ENCODE measurements around the gene PARD3B.

Gene PARD3B

GRCh38 chr2:205500951-205501350 lies 955.7 kb downstream of the PARD3B start:
- TF ChIP-seq, protein P1, sequence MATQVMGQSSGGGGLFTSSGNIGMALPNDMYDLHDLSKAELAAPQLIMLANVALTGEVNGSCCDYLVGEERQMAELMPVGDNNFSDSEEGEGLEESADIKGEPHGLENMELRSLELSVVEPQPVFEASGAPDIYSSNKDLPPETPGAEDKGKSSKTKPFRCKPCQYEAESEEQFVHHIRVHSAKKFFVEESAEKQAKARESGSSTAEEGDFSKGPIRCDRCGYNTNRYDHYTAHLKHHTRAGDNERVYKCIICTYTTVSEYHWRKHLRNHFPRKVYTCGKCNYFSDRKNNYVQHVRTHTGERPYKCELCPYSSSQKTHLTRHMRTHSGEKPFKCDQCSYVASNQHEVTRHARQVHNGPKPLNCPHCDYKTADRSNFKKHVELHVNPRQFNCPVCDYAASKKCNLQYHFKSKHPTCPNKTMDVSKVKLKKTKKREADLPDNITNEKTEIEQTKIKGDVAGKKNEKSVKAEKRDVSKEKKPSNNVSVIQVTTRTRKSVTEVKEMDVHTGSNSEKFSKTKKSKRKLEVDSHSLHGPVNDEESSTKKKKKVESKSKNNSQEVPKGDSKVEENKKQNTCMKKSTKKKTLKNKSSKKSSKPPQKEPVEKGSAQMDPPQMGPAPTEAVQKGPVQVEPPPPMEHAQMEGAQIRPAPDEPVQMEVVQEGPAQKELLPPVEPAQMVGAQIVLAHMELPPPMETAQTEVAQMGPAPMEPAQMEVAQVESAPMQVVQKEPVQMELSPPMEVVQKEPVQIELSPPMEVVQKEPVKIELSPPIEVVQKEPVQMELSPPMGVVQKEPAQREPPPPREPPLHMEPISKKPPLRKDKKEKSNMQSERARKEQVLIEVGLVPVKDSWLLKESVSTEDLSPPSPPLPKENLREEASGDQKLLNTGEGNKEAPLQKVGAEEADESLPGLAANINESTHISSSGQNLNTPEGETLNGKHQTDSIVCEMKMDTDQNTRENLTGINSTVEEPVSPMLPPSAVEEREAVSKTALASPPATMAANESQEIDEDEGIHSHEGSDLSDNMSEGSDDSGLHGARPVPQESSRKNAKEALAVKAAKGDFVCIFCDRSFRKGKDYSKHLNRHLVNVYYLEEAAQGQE (IDR thresholded peaks at IDR 0.05; ENCODE audit: insufficient replicate concordance, low read depth) = no peak
- TF ChIP-seq POLR2AphosphoS5 (IDR thresholded peaks at IDR 0.05; ENCODE audit: low read depth) = no peak
- TF ChIP-seq GABPA (IDR thresholded peaks at IDR 0.05; ENCODE audit: low read depth) = no peak
- no peak for TF ChIP-seq CTCF (IDR thresholded peaks at IDR 0.05; ENCODE audit: insufficient read depth, low read length)
- TF ChIP-seq SPI1 (IDR thresholded peaks at IDR 0.05; ENCODE audit: borderline replicate concordance, low read depth) = no peak
- no peaks in the 10 kb centered on the region for H3K27me3 ChIP-seq (ENCODE audit: insufficient read depth, poor library complexity, severe bottlenecking)
- H3K27ac ChIP-seq (replicated peaks) = no peak overlapping the region
- DNase-seq (ENCODE audit: low read depth in 1 of 2, low spot score in 1 of 2) = no peak
- no peak overlapping the region for H3K4me3 ChIP-seq (replicated peaks; ENCODE audit: insufficient read depth, low read length)

DNA sequence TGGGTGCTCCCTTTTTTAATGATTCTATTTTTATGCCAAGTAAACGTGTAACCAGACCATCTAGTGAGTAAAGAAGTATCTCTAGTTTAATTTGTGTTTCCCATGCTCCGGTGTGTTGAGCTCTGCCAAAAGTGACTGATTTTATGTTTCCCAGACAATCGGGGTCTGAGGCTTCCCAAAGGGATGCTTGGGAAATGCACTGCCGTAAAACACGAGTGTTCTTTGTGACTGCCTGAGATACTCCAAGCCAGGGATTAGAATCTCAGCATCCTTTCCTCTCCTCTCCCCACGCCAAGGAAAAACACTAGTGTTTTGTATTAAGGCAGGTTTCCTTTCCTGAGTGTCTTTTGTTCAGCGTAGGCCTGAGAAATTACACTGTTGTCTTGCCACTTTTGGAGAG lies 956.6 kb downstream of the PARD3B start:
- TF ChIP-seq POLR2AphosphoS5 (IDR thresholded peaks at IDR 0.05; ENCODE audit: low read depth) (no peak), SPI1 (IDR thresholded peaks at IDR 0.05; ENCODE audit: borderline replicate concordance, low read depth) (no peak), CTCF (IDR thresholded peaks at IDR 0.05; ENCODE audit: insufficient read depth, low read length) (no peak), GABPA (IDR thresholded peaks at IDR 0.05; ENCODE audit: low read depth) (no peak)
- TF ChIP-seq, protein P1 (IDR thresholded peaks at IDR 0.05; ENCODE audit: insufficient replicate concordance, low read depth) = no peak
- no peak overlapping the region for H3K27ac ChIP-seq (replicated peaks)

DNA sequence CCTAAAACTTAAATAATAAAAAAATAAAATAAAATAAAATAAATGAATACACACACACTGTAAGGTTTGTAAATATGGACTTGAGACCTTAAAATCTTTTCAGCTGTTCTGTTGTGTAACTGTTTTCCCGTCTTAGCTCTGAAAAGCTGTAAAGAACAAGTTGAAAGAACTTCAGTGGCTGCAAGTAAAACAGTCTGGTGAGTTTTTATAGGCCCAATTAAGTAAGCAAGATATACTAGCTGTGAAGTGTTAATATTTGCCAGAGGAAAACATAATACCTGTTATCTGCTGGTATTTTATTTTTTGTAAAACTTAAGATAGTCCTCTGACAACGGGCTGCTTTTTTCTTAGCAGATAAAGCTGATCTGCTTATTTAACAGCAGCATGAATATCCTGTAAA lies 960.1 kb downstream of the PARD3B start:
- H3K27me3 ChIP-seq (ENCODE audit: insufficient read depth, poor library complexity, severe bottlenecking) = no peaks in the 10 kb centered on the region
- no peak for DNase-seq (ENCODE audit: low read depth in 1 of 2, low spot score in 1 of 2)
- TF ChIP-seq SPI1 (IDR thresholded peaks at IDR 0.05; ENCODE audit: borderline replicate concordance, low read depth) = no peak
- TF ChIP-seq, protein P1 (IDR thresholded peaks at IDR 0.05; ENCODE audit: insufficient replicate concordance, low read depth) = no peak
- TF ChIP-seq CTCF (IDR thresholded peaks at IDR 0.05; ENCODE audit: insufficient read depth, low read length) = no peak
- TF ChIP-seq POLR2AphosphoS5 (IDR thresholded peaks at IDR 0.05; ENCODE audit: low read depth) = no peak
- TF ChIP-seq GABPA (IDR thresholded peaks at IDR 0.05; ENCODE audit: low read depth) = no peak
- H3K4me3 ChIP-seq (replicated peaks; ENCODE audit: insufficient read depth, low read length) = no peak overlapping the region
- H3K27ac ChIP-seq (replicated peaks) = no peak overlapping the region

More for the DNA sequence above, 956.6 kb downstream of the PARD3B start:
- Histone ChIP-seq H3K27me3 (ENCODE audit: insufficient read depth, poor library complexity, severe bottlenecking) (no peaks in the 10 kb centered on the region), H3K4me3 (replicated peaks; ENCODE audit: insufficient read depth, low read length) (no peak overlapping the region)
- no peak for DNase-seq (ENCODE audit: low read depth in 1 of 2, low spot score in 1 of 2)
